ENCODE data around the gene TDRD15.
"Not testable (repeated sequence)": the region's sequence is repeated elsewhere in the genome, so short reads cannot be mapped to it uniquely, and the experiment has no call there.

TDRD15 gene

DNA sequence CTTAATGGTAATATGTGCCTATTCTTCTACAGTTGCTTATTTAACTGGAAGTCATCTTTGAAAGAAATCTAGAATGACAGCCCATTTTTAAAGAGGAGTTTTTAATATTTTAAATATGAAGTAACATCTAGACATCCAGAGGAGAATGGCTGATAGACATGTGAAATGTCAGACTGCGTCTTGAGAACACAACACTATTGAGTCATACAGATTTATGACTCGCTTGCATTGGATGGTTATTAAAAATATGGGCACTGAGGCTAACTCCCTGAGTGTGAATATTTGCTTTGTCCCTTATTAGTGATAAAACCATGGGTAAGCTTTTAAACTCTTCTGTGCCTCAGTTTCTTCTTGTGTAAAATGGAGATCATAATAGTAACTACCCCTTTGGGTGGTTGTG lies 22.9 kb downstream of the TDRD15 start:
- no peak overlapping the region for H3K4me3 ChIP-seq (ENCODE audit: low read length)
- DNase-seq (ENCODE audit: low read depth) = no peak
- TF ChIP-seq, protein P1, sequence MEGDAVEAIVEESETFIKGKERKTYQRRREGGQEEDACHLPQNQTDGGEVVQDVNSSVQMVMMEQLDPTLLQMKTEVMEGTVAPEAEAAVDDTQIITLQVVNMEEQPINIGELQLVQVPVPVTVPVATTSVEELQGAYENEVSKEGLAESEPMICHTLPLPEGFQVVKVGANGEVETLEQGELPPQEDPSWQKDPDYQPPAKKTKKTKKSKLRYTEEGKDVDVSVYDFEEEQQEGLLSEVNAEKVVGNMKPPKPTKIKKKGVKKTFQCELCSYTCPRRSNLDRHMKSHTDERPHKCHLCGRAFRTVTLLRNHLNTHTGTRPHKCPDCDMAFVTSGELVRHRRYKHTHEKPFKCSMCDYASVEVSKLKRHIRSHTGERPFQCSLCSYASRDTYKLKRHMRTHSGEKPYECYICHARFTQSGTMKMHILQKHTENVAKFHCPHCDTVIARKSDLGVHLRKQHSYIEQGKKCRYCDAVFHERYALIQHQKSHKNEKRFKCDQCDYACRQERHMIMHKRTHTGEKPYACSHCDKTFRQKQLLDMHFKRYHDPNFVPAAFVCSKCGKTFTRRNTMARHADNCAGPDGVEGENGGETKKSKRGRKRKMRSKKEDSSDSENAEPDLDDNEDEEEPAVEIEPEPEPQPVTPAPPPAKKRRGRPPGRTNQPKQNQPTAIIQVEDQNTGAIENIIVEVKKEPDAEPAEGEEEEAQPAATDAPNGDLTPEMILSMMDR (conservative IDR thresholded peaks at IDR 0.05; ENCODE audit: low read depth, low read length) = no peak

DNA sequence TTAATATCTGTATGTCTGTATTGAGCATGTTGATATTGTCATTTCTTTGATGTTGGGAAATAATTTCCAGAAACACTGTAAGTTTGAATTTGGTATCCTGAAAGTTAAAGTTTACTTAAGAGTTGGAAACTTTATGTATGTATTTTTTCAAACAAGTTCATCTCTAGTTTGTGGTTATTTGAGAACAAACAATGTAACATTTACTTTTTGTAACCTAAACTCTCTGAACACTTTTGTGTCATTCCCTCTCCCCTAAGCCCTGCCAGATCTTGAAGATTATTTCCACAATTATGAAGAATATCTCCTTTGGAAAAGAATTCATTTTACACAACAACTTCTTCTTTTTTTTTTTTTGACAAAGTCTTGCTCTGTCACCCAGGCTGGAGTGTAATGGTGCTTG lies 24.9 kb downstream of the TDRD15 start:
- TF ChIP-seq, protein P1 (conservative IDR thresholded peaks at IDR 0.05; ENCODE audit: low read depth, low read length) = no peak

DNA sequence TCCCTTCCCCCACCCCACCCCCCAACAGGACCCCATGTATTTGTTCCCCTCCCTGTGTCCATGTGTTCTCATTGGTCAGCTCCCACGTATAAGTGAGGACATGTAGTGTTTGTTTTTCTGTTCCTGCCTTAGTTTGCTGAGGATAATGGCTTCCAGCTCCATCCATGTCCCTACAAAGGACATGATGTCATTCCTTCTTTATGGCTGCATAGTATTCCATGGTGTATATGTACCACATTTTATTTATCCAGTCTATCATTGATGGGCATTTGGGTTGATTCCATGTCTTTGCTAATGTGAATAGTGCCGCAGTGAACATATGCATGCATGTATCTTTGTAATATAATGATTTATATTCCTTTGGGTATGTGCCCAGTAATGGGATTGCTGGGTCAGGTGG lies 27.5 kb downstream of the TDRD15 start:
- H3K4me3 ChIP-seq (ENCODE audit: low read length); DNase-seq (ENCODE audit: low read depth): not testable (repeated sequence)

More for the DNA sequence above, 24.9 kb downstream of the TDRD15 start:
- DNase-seq (ENCODE audit: low read depth) = no peak
- H3K4me3 ChIP-seq (ENCODE audit: low read length) = no peak overlapping the region

DNA sequence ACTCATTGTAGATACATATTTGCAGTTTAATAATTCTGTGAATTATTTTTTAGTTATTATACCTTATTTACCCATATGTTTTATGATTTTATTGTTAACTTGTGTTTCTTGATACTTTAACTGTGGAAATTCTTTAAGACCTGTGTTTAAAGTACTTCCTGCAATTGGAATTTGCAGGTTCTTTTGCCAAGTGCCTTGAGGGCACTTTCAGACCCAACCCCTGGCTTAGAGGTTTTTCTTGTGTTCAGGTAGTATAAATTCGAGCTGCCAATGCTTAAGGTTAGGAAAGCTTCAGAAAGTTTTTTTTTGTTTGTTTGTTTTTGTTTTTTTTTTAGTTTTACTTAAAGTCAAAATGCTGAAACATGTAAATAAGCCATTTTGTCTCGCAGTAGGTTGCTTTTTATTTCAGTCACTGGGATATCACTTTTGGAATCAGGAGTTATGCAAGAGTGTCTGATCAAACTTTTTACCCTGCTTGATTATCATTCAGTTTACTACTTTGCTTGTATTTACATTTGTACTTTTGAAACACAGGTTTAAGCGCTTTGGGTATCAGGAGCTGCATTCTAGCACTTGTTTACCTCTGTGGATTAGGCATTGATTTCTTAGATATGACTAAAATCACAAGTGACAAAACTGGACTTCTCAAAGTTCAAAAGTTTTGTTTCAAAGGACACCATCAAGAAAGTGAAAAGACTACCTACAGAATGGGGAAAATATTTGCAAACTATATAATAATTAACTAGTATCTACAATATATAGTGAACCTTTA lies 31.8 kb downstream of the TDRD15 start:
- H3K4me3 ChIP-seq (ENCODE audit: low read length) = no peak overlapping the region

DNA sequence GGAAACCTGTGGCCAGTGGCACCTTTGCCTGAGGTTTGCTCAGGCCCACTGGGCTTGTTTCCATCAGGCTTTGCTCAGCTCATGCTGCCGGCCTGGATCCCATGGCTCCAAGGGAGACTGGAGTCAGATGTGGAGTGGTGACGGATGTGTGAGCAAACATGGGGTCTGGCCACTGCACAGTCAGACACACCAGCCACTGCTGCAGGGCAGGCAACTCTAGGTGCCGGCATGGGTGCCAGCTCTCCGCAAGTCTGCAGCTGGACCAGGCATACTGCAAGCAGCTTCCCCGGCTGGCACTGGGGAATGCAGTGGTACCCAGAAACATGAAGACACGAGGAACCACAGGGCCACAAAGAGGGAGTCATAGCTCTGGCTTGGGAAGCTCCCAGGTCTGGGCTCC lies 37.4 kb downstream of the TDRD15 start:
- no peak overlapping the region for H3K4me3 ChIP-seq (ENCODE audit: low read length)
- no peak for DNase-seq (ENCODE audit: low read depth)
- TF ChIP-seq, protein P1 (conservative IDR thresholded peaks at IDR 0.05; ENCODE audit: low read depth, low read length) = no peak

More for the DNA sequence above, 31.8 kb downstream of the TDRD15 start:
- no peak for DNase-seq (ENCODE audit: low read depth)
- TF ChIP-seq, protein P1 (conservative IDR thresholded peaks at IDR 0.05; ENCODE audit: low read depth, low read length) = no peak

DNA sequence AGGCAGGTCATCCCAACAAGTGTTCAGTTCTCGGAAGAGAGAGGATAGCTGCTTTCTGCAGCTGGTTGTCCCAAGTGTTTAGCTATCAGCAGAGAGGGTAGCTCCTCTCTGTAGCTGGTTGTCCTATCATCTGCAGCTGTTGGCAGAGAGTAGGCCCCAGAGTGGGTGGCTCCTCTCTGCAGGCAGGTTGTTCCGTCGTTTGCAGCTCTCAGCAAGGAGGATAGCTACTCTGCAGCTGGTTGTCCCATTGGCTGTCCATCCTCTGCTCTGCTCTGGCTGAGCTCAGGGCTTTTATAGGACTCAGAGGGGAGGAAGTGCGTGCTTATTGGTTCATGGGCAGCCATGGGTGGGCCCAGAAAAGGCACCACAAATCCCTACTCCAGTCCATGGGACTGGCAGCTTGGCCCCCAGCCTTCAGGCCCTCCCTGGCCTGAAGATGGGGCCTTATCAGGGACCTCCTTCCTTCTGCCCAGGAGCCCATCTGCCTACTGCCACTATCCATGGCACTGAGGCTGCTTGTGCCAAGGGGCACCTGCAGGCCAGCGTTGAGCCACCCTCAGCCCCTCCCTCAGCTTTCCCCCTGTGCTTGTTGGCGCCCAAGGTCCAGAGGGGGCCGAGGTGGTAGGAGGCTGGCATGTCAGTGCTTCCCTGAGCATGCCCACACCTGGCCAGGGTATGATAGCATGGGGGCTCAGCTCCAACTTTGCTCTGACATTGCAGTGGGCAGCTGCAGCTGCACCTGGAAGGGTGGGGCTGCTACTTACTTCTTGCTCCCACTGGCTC lies 38.3 kb downstream of the TDRD15 start:
- TF ChIP-seq, protein P1 (conservative IDR thresholded peaks at IDR 0.05; ENCODE audit: low read depth, low read length) = no peak
- DNase-seq (ENCODE audit: low read depth) = no peak
- no peak overlapping the region for H3K4me3 ChIP-seq (ENCODE audit: low read length)

DNA sequence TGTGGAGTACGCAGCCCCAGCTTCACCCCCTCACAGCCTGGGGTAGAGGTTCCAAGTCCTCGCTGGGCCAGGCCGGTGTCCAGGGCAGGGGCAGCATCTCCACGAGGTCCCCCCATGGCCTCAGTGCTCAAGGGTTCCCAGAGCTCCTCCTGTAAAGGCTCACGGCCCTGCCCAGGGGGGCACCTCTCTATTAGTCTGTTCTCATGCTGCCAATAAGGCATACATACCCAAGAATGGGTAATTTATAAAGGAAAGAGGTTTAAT lies 38.8 kb downstream of the TDRD15 start:
- no peak for DNase-seq (ENCODE audit: low read depth)
- H3K4me3 ChIP-seq (ENCODE audit: low read length) = no peak overlapping the region
- TF ChIP-seq, protein P1 (conservative IDR thresholded peaks at IDR 0.05; ENCODE audit: low read depth, low read length) = no peak
